Gastroesophageal sphincter (tissue), 4 donors: ENCODE data around the gene PDLIM7. TPM values are rescaled to one million over a fixed set of nuclear protein-coding genes. Genes with fewer than 3 reads are reported as not detected.

Source experiments
- ATAC-seq: fragments of 150-250 bp; one replicate; pipeline ENCODE4 v1.9.1; 2016; ENCODE audit warnings: mild to moderate bottlenecking, moderate library complexity
- H3K27ac ChIP-seq, 4 donors: fragments of 200-600 bp; sonication (generic) in 3 of 4; 1 replicate in 3 of 4; 2 replicates in 1 of 4; pipeline ENCODE4 v1.5.1; 2016 to 2019
- H3K27me3 ChIP-seq: fragments of 200-600 bp; sonication (generic); one replicate; pipeline ENCODE4 v1.5.1; 2019
- H3K36me3 ChIP-seq, 2 donors: fragments of 200-600 bp; sonication (generic); one replicate each; pipeline ENCODE4 v1.5.1; 2019; ENCODE audit warnings: control low read depth in 1 of 2
- H3K4me1 ChIP-seq, 3 donors: fragments of 200-600 bp; sonication (generic); 1 replicate in 2 of 3; 2 replicates in 1 of 3; pipeline ENCODE4 v1.5.1; 2016 to 2019; ENCODE audit warnings: control low read depth in 2 of 3
- H3K4me3 ChIP-seq, 2 donors: fragments of 200-600 bp; sonication (generic); one replicate each; pipeline ENCODE4 v1.5.1; 2019; ENCODE audit warnings: mild to moderate bottlenecking in 1 of 2, moderate library complexity in 1 of 2
- H3K9me3 ChIP-seq, 3 donors: fragments of 200-600 bp; sonication (generic); one replicate each; pipeline ENCODE4 v1.5.1; 2017 to 2019; ENCODE audit warnings: control low read depth in 2 of 3
- CTCF ChIP-seq, 4 experiments: fragments of 200-600 bp in 2 of 4; fragments of 450-650 bp in 2 of 4; sonication (generic) in 1 of 4; IDR thresholded peaks; one replicate each; pipeline ENCODE4 v1.5.1; 2017 to 2019; ENCODE audit warnings: antibody characterized with exemption in 4 of 4, mild to moderate bottlenecking in 2 of 4, moderate library complexity in 2 of 4
- EP300 ChIP-seq: sonication (generic); formaldehyde crosslinking; IDR thresholded peaks from one replicate; pipeline ENCODE4 v1.6.1; 2017; ENCODE audit warnings: antibody characterized with exemption, mild to moderate bottlenecking
- POLR2A ChIP-seq, 2 donors: fragments of 450-650 bp; IDR thresholded peaks; one replicate each; pipeline ENCODE4 v1.6.1; 2017; ENCODE audit warnings: antibody characterized with exemption in 2 of 2, mild to moderate bottlenecking in 2 of 2, moderate library complexity in 1 of 2
- POLR2AphosphoS5 ChIP-seq: sonication (generic); formaldehyde crosslinking; IDR thresholded peaks from one replicate; pipeline ENCODE4 v1.6.1; 2017; ENCODE audit warnings: antibody characterized with exemption
- WGBS, 2 donors: methylation state at CpG; one replicate each; pipeline ENCODE4 v1.1.5; 2018; ENCODE audit warnings: low coverage in 1 of 2; 5-methylcytosine and 5-hydroxymethylcytosine counted together
- total RNA-seq, 4 donors: library from RNA; depleted of rRNA; stranded (reverse); fragments of >200 nt; gene quantifications; one replicate each; pipeline ENCODE4 v1.1.0, GENCODE V29; 2016

The PDLIM7 gene
- total RNA-seq, 4 donors from 2014 or later = 336 to 863 (median 437) TPM

DNA sequence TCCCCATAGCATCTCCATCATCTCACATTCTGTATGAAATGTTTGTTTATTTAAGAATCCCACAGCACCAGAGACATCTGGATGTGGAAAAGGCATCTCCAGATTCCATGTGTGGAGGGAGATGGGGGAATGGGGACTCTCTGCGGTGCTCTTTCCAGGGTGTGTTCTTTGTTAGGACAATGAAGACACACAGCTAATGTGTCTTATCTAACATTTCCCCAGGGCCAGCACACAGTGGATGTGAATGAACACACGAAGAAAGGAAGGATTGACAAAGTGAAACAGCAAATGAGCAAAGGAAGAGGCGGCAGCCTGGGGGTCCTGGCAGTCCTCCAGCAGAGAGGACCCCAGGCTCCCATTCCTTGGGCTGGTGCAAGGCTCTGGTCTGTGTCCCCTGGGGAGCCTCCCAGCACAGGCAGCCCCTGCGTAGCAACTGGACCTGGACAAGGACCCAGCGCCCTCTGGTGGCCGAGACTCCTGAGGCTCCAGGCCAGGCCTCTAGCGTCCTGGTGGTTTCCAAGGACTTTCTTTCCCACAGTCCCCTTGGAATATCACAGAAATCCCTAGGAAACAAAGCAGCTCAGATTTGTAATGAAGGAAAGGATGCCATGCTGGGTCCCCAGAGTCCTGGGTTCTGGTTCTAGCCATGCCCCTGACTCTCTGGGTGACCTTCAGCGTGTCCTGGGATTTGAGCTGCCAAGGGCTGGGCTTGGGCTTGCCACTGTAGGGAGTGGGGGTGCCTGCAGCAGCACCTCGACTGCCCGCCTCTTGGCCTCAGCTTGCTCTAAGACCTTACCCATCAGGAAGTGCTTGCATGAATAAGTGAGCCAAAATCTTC lies 3.5 kb upstream of the PDLIM7 start:
- Histone ChIP-seq H3K4me1 (peaks cover 0 to 34% (median 19%) of the 10 kb centered on the region in 3 donors), H3K36me3 (peaks cover 0 to 4% of the 10 kb centered on the region in 2 donors), H3K27ac (peak overlapping the region in 3 of 4 donors; percentile 44 to 76 (median 45)), H3K4me3 (no peak overlapping the region), H3K27me3 (no peaks in the 10 kb centered on the region), H3K9me3 (no peaks in the 10 kb centered on the region)
- 0 to 23% methylated on average over 3 to 7 of the region's 10 CpGs for WGBS, 2 donors
- ATAC-seq = peak; percentile 27
- TF ChIP-seq CTCF (IDR thresholded peaks at IDR 0.05) (peak in 3 of 4 experiments; percentile 93 to 97 (median 94)), POLR2AphosphoS5 (no peak), EP300 (no peak), POLR2A (IDR thresholded peaks at IDR 0.05) (no peak)

GRCh38 chr5:177499842-177500241 lies 2.4 kb upstream of the PDLIM7 start:
- ATAC-seq = no peak
- TF ChIP-seq EP300 = no peak
- TF ChIP-seq CTCF (IDR thresholded peaks at IDR 0.05) = no peak
- no peak for TF ChIP-seq POLR2A (IDR thresholded peaks at IDR 0.05)
- no peak for TF ChIP-seq POLR2AphosphoS5
- Histone ChIP-seq H3K27ac (peak overlapping the region in 2 of 4 donors; percentile 44 to 45), H3K27me3 (no peaks in the 10 kb centered on the region), H3K4me3 (no peak overlapping the region), H3K36me3 (peaks cover 0 to 4% of the 10 kb centered on the region in 2 donors), H3K9me3 (no peaks in the 10 kb centered on the region), H3K4me1 (peaks cover 0 to 45% (median 29%) of the 10 kb centered on the region in 3 donors)
- 81 to 84% methylated on average over 5 to 6 of the region's 6 CpGs for WGBS, 2 donors

DNA sequence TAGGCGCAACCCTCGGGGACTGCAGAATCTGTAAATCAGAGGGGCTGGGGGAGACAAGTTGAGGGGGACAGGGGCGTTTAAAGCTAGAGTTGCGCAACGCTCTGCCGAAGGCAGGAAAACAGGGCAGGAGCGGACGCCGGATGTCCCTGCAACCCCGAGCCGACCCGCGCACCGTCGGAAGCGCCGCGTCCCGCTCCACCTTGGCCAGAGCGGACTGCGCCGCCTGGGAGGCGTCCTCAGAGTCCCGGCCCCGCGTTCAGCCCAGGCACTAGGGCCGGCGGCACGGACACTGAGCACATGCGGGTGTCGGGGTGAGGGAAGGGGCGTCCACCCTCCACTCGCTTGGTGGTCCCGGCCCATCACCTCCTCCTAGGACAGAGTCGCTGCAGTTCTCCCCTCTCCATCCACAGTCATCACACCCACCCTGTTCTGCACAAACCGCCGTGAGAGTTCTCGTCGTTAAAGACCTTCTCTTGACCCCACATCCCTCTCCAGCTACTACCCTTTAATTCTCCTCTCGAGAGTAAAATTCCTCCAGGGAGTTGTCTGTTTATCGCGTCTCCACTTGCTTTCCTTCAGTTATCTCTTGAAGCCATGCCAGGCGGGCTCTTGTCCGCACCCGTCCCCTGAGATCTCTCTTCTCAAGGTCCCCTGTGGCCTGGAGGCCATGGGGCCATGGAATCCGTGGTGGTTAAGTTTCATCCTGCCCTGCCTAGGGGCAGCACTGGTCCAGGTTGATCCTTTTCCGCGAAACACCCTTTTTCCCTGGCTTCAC lies 796 bp upstream of the PDLIM7 start:
- no peaks in the 10 kb centered on the region for H3K9me3 ChIP-seq
- H3K27me3 ChIP-seq = no peaks in the 10 kb centered on the region
- peak overlapping the region; percentile 15 to 99 (median 99) for H3K27ac ChIP-seq
- peaks cover 0 to 4% of the 10 kb centered on the region in 2 donors for H3K36me3 ChIP-seq
- WGBS, 2 donors = 28 to 37% methylated on average over 7 to 12 of the region's 48 CpGs
- peak; percentile 17 for ATAC-seq
- H3K4me1 ChIP-seq = peaks cover 5 to 61% (median 46%) of the 10 kb centered on the region in 3 donors
- TF ChIP-seq CTCF (IDR thresholded peaks at IDR 0.05) = peak in 1 of 4 experiments; percentile 7
- TF ChIP-seq EP300 = no peak
- no peak for TF ChIP-seq POLR2A (IDR thresholded peaks at IDR 0.05)
- TF ChIP-seq POLR2AphosphoS5 = no peak
- H3K4me3 ChIP-seq = peak overlapping the region; percentile 18 to 97

GRCh38 chr5:177496727-177497291 lies 595 bp downstream of the PDLIM7 start:
- H3K9me3 ChIP-seq = no peaks in the 10 kb centered on the region
- peak; percentile 51 for ATAC-seq
- no peaks in the 10 kb centered on the region for H3K27me3 ChIP-seq
- WGBS, 2 donors = no CpG with 5 or more reads among the region's 29 CpGs
- peak overlapping the region; percentile 96 to 99 (median 99) for H3K27ac ChIP-seq
- H3K36me3 ChIP-seq = peaks cover 0 to 12% of the 10 kb centered on the region in 2 donors
- no peak for TF ChIP-seq CTCF (IDR thresholded peaks at IDR 0.05)
- peak; percentile 81 for TF ChIP-seq POLR2AphosphoS5
- TF ChIP-seq POLR2A (IDR thresholded peaks at IDR 0.05) = peak; percentile 31 to 46
- no peak for TF ChIP-seq EP300
- peaks cover 5 to 75% (median 60%) of the 10 kb centered on the region in 3 donors for H3K4me1 ChIP-seq
- H3K4me3 ChIP-seq = peak overlapping the region; percentile 80 to 97
